AG09309 (cell line): Measurements from ENCODE around the gene PRKCA.
"Not testable (repeated sequence)": the region's sequence is repeated elsewhere in the genome, so short reads cannot be mapped to it uniquely, and the experiment has no call there.

Experiments used
- DNase-seq: peaks from one replicate; pipeline ENCODE4 v3.0.0-alpha.2; 2010; ENCODE audit warnings: low read depth
- H3K4me3 ChIP-seq: 2 replicates; pipeline ENCODE4 v1.5.1; 2011; ENCODE audit warnings: mild to moderate bottlenecking, low read depth, low read length, moderate library complexity; ENCODE audit not compliant: control insufficient read depth
- CTCF ChIP-seq: IDR thresholded peaks from 2 replicates; pipeline ENCODE4 v1.5.1; 2011; ENCODE audit warnings: mild to moderate bottlenecking, low read depth, low read length, inconsistent platforms; ENCODE audit not compliant: insufficient read depth, control insufficient read depth; ENCODE audit errors: missing control alignments

PRKCA gene

GRCh38 chr17:66614469-66614868, 312.1 kb downstream of the PRKCA start:
- no peak for TF ChIP-seq CTCF
- DNase-seq: no peak
- H3K4me3 ChIP-seq: no peak overlapping the region

- TF ChIP-seq CTCF: no peak
- no peak for DNase-seq
- H3K4me3 ChIP-seq: no peak overlapping the region
Observed at GRCh38 chr17:66619206-66619605, 316.8 kb downstream of the PRKCA start.

GRCh38 chr17:66620528-66620927, 318.1 kb downstream of the PRKCA start:
- TF ChIP-seq CTCF: no peak
- no peak overlapping the region for H3K4me3 ChIP-seq
- no peak for DNase-seq

GRCh38 chr17:66624630-66625029, 322.2 kb downstream of the PRKCA start:
- not testable (repeated sequence) for H3K4me3 ChIP-seq

GRCh38 chr17:66625311-66625767, 322.9 kb downstream of the PRKCA start:
- DNase-seq: no peak
- TF ChIP-seq CTCF: peak; percentile 44
- no peak overlapping the region for H3K4me3 ChIP-seq

More at GRCh38 chr17:66624630-66625029, 322.2 kb downstream of the PRKCA start:
- DNase-seq: not testable (repeated sequence)

- no peak for TF ChIP-seq CTCF
- DNase-seq: peak; percentile 10
- no peak overlapping the region for H3K4me3 ChIP-seq
Observed at GRCh38 chr17:66627985-66628384, 325.6 kb downstream of the PRKCA start.

- DNase-seq: no peak
- TF ChIP-seq CTCF: no peak
- H3K4me3 ChIP-seq: no peak overlapping the region
Observed at GRCh38 chr17:66629762-66630161, 327.3 kb downstream of the PRKCA start.

- TF ChIP-seq CTCF: no peak
- no peak for DNase-seq
- no peak overlapping the region for H3K4me3 ChIP-seq
Observed at GRCh38 chr17:66630379-66630778, 328.0 kb downstream of the PRKCA start.
